Stimulated activated CD8-positive, alpha-beta memory T cell treated with anti-CD3 and anti-CD28 coated beads, Interleukin-2, amount 100 ng/mL, for 48 hours (primary cell): ENCODE data around the gene TP53.
"Not testable (repeated sequence)": the region's sequence is repeated elsewhere in the genome, so short reads cannot be mapped to it uniquely, and the experiment has no call there.

Experiments used
- DNase-seq, 2 donors: peaks; one replicate each; pipeline ENCODE4 v3.0.0-alpha.2; 2020; ENCODE audit warnings: low read depth in 2 of 2

The TP53 gene

GRCh38 chr17:7674934-7675333, 12.4 kb downstream of the TP53 start:
- no peak for DNase-seq

- peak in 1 of 2 donors; percentile 48 for DNase-seq
Measured at GRCh38 chr17:7673239-7673638, 14.1 kb downstream of the TP53 start.

- DNase-seq, result no peak
Measured at GRCh38 chr17:7668482-7668881, 18.8 kb downstream of the TP53 start.

- no peak for DNase-seq
Measured at GRCh38 chr17:7667656-7668406, 19.5 kb downstream of the TP53 start.

- no peak for DNase-seq
Measured at GRCh38 chr17:7656958-7657609, 30.2 kb downstream of the TP53 start.

- no peak for DNase-seq
Measured at GRCh38 chr17:7655541-7655840, 31.8 kb downstream of the TP53 start.

- DNase-seq, result no peak
Measured at GRCh38 chr17:7654832-7655540, 32.3 kb downstream of the TP53 start.

- DNase-seq, result no peak
Measured at GRCh38 chr17:7652388-7653356, 34.6 kb downstream of the TP53 start.

- DNase-seq, result no peak
Measured at GRCh38 chr17:7651665-7652387, 35.5 kb downstream of the TP53 start.

- DNase-seq, result no peak
Measured at GRCh38 chr17:7651097-7651664, 36.1 kb downstream of the TP53 start.

GRCh38 chr17:7650509-7651096, 36.7 kb downstream of the TP53 start, which contains the start of gene ATP1B2:
ATP1B2 (plus strand) TSS chr17:7650926; CDS start chr17:7651519, 593 bp downstream.
- peak; percentile 59 to 60 for DNase-seq

- no peak for DNase-seq
Measured at GRCh38 chr17:7647018-7647417, 40.3 kb downstream of the TP53 start.

GRCh38 chr17:7646457-7646856, 40.8 kb downstream of the TP53 start:
- no peak for DNase-seq

- no peak for DNase-seq
Measured at GRCh38 chr17:7644775-7645174, 42.5 kb downstream of the TP53 start.

GRCh38 chr17:7641635-7642034, 45.7 kb downstream of the TP53 start:
- not testable (repeated sequence) for DNase-seq

- no peak for DNase-seq
Measured at GRCh38 chr17:7640783-7641182, 46.5 kb downstream of the TP53 start.

GRCh38 chr17:7636163-7636562, 51.1 kb downstream of the TP53 start:
- no peak for DNase-seq

- peak in 1 of 2 donors; percentile 8 for DNase-seq
Measured at GRCh38 chr17:7634384-7634783, 52.9 kb downstream of the TP53 start.

- no peak for DNase-seq
Measured at GRCh38 chr17:7633093-7633492, 54.2 kb downstream of the TP53 start.

GRCh38 chr17:7632492-7632894, 54.8 kb downstream of the TP53 start:
- DNase-seq, result no peak
